ENCODE data around the gene PPP1R3E. TPM values are rescaled to one million over a fixed set of nuclear protein-coding genes. Genes with fewer than 3 reads are reported as not detected.
"Not testable (repeated sequence)": the region's sequence is repeated elsewhere in the genome, so short reads cannot be mapped to it uniquely, and the experiment has no call there.

Gene PPP1R3E
- total RNA-seq, 3 donors from 2014 or later, result 7.3 to 7.9 (median 7.8) TPM

GRCh38 chr14:23294734-23295561 lies 7.7 kb downstream of the PPP1R3E start:
- Mint-ChIP-seq H3K4me1 (ENCODE audit: low read depth) (peaks cover 14% of the 10 kb centered on the region), H3K4me3 (no peak overlapping the region), H3K36me3 (ENCODE audit: insufficient read depth) (peaks cover 4% of the 10 kb centered on the region), H3K27me3 (ENCODE audit: low read depth) (no peaks in the 10 kb centered on the region), H3K9me3 (no peaks in the 10 kb centered on the region)
- ATAC-seq, result peak; percentile 78 to 81
- DNase-seq, result peak; percentile 41

- Mint-ChIP-seq H3K9me3 (no peaks in the 10 kb centered on the region), H3K4me3 (peak overlapping the region; percentile 90), H3K27me3 (ENCODE audit: low read depth) (no peaks in the 10 kb centered on the region), H3K4me1 (ENCODE audit: low read depth) (peaks cover 24% of the 10 kb centered on the region), H3K36me3 (ENCODE audit: insufficient read depth) (no peaks in the 10 kb centered on the region)
- ATAC-seq (no peak), DNase-seq (no peak)
Observed at GRCh38 chr14:23286902-23287479, 15.7 kb downstream of the PPP1R3E start.

GRCh38 chr14:23286020-23286901 lies 16.4 kb downstream of the PPP1R3E start, which contains the start of gene HOMEZ:
Gene HOMEZ, minus strand, starts transcription at chr14:23286132. Its CDS starts 180 bp downstream, at chr14:23285952.
- no peaks in the 10 kb centered on the region for H3K9me3 Mint-ChIP-seq

GRCh38 chr14:23285530-23286019 lies 17.1 kb downstream of the PPP1R3E start:
- H3K4me1 Mint-ChIP-seq (ENCODE audit: low read depth), result peaks cover 24% of the 10 kb centered on the region
- H3K27me3 Mint-ChIP-seq (ENCODE audit: low read depth), result no peaks in the 10 kb centered on the region
- no peaks in the 10 kb centered on the region for H3K9me3 Mint-ChIP-seq
- H3K36me3 Mint-ChIP-seq (ENCODE audit: insufficient read depth), result no peaks in the 10 kb centered on the region
- peak; percentile 43 to 45 for ATAC-seq
- DNase-seq, result no peak
- H3K4me3 Mint-ChIP-seq, result peak overlapping the region; percentile 90

More at GRCh38 chr14:23286020-23286901, 16.4 kb downstream of the PPP1R3E start, which contains the start of gene HOMEZ:
- ATAC-seq (peak; percentile 97 to 98), DNase-seq (peak; percentile 97)
- H3K4me1 Mint-ChIP-seq (ENCODE audit: low read depth), result peaks cover 24% of the 10 kb centered on the region
- no peaks in the 10 kb centered on the region for H3K27me3 Mint-ChIP-seq (ENCODE audit: low read depth)
- peak within 1 kb of the TSS; percentile 90 for H3K4me3 Mint-ChIP-seq
- H3K36me3 Mint-ChIP-seq (ENCODE audit: insufficient read depth), result no peaks in the 10 kb centered on the region

GRCh38 chr14:23284654-23285529 lies 17.8 kb downstream of the PPP1R3E start:
- Mint-ChIP-seq H3K4me1 (ENCODE audit: low read depth) (peaks cover 24% of the 10 kb centered on the region), H3K27me3 (ENCODE audit: low read depth) (no peaks in the 10 kb centered on the region), H3K4me3 (peak overlapping the region; percentile 90), H3K36me3 (ENCODE audit: insufficient read depth) (no peaks in the 10 kb centered on the region), H3K9me3 (no peaks in the 10 kb centered on the region)
- DNase-seq (no peak), ATAC-seq (peak; percentile 11 to 17)

- ATAC-seq (no peak), DNase-seq (no peak)
- no peaks in the 10 kb centered on the region for H3K36me3 Mint-ChIP-seq (ENCODE audit: insufficient read depth)
- H3K4me3 Mint-ChIP-seq, result no peak overlapping the region
- H3K9me3 Mint-ChIP-seq, result no peaks in the 10 kb centered on the region
- no peaks in the 10 kb centered on the region for H3K27me3 Mint-ChIP-seq (ENCODE audit: low read depth)
- peaks cover 20% of the 10 kb centered on the region for H3K4me1 Mint-ChIP-seq (ENCODE audit: low read depth)
Observed at GRCh38 chr14:23281247-23281646, 21.4 kb downstream of the PPP1R3E start.

GRCh38 chr14:23277928-23278327 lies 24.7 kb downstream of the PPP1R3E start:
- not testable (repeated sequence) for ATAC-seq; DNase-seq; H3K4me3 Mint-ChIP-seq; H3K36me3 Mint-ChIP-seq (ENCODE audit: insufficient read depth); H3K4me1 Mint-ChIP-seq (ENCODE audit: low read depth); H3K9me3 Mint-ChIP-seq; H3K27me3 Mint-ChIP-seq (ENCODE audit: low read depth)

GRCh38 chr14:23277189-23277588 lies 25.5 kb downstream of the PPP1R3E start:
- DNase-seq (no peak), ATAC-seq (no peak)
- Mint-ChIP-seq H3K27me3 (ENCODE audit: low read depth) (no peaks in the 10 kb centered on the region), H3K36me3 (ENCODE audit: insufficient read depth) (no peaks in the 10 kb centered on the region), H3K4me3 (no peak overlapping the region), H3K4me1 (ENCODE audit: low read depth) (peaks cover 2% of the 10 kb centered on the region), H3K9me3 (no peaks in the 10 kb centered on the region)

- DNase-seq, result no peak
- no peaks in the 10 kb centered on the region for H3K27me3 Mint-ChIP-seq (ENCODE audit: low read depth)
- no peaks in the 10 kb centered on the region for H3K36me3 Mint-ChIP-seq (ENCODE audit: insufficient read depth)
- ATAC-seq, result no peak
- no peaks in the 10 kb centered on the region for H3K9me3 Mint-ChIP-seq
- no peak overlapping the region for H3K4me3 Mint-ChIP-seq
- H3K4me1 Mint-ChIP-seq (ENCODE audit: low read depth), result peaks cover 2% of the 10 kb centered on the region
Observed at GRCh38 chr14:23275412-23275811, 27.2 kb downstream of the PPP1R3E start.

GRCh38 chr14:23269193-23269592 lies 33.5 kb downstream of the PPP1R3E start:
- ATAC-seq (no peak), DNase-seq (no peak)
- H3K4me1 Mint-ChIP-seq (ENCODE audit: low read depth), result no peaks in the 10 kb centered on the region
- peaks cover 7% of the 10 kb centered on the region for H3K27me3 Mint-ChIP-seq (ENCODE audit: low read depth)
- no peaks in the 10 kb centered on the region for H3K9me3 Mint-ChIP-seq
- no peak overlapping the region for H3K4me3 Mint-ChIP-seq
- no peaks in the 10 kb centered on the region for H3K36me3 Mint-ChIP-seq (ENCODE audit: insufficient read depth)

- not testable (repeated sequence) for H3K36me3 Mint-ChIP-seq (ENCODE audit: insufficient read depth); H3K4me3 Mint-ChIP-seq; H3K4me1 Mint-ChIP-seq (ENCODE audit: low read depth); DNase-seq; H3K9me3 Mint-ChIP-seq; ATAC-seq
- H3K27me3 Mint-ChIP-seq (ENCODE audit: low read depth), result peaks cover 38% of the 10 kb centered on the region
Observed at GRCh38 chr14:23260849-23261248, 41.8 kb downstream of the PPP1R3E start.

GRCh38 chr14:23259426-23259825 lies 43.2 kb downstream of the PPP1R3E start:
- H3K4me3 Mint-ChIP-seq, result no peak overlapping the region
- no peaks in the 10 kb centered on the region for H3K4me1 Mint-ChIP-seq (ENCODE audit: low read depth)
- H3K36me3 Mint-ChIP-seq (ENCODE audit: insufficient read depth), result no peaks in the 10 kb centered on the region
- no peaks in the 10 kb centered on the region for H3K9me3 Mint-ChIP-seq
- H3K27me3 Mint-ChIP-seq (ENCODE audit: low read depth), result peaks cover 34% of the 10 kb centered on the region
- DNase-seq (no peak), ATAC-seq (no peak)

GRCh38 chr14:23258256-23258655 lies 44.4 kb downstream of the PPP1R3E start:
- Mint-ChIP-seq H3K4me1 (ENCODE audit: low read depth) (no peaks in the 10 kb centered on the region), H3K36me3 (ENCODE audit: insufficient read depth) (no peaks in the 10 kb centered on the region), H3K27me3 (ENCODE audit: low read depth) (peaks cover 29% of the 10 kb centered on the region), H3K4me3 (no peak overlapping the region), H3K9me3 (no peaks in the 10 kb centered on the region)
- ATAC-seq (no peak), DNase-seq (no peak)

Measured in activated T-cell treated with anti-CD3 and anti-CD28 coated beads, Interleukin-2, amount 50 U/mL, for 4 hours (primary cell).